Caco-2 (cell line): Measurements from ENCODE around the gene CD40. TPM values are rescaled to one million over a fixed set of nuclear protein-coding genes. Genes with fewer than 3 reads are reported as not detected.

ENCODE experiments used
- BruUV-seq: library from RNA; stranded (reverse); fragments of 400-500 nt; replicated peaks from 2 replicates; lab custom pipeline; 2021; lab: Mats Ljungman, UMichigan
- CTCF ChIA-PET: fragments of 300-600 bp; sonication (Branson Sonifier 250); formaldehyde crosslinking; loops from one replicate; lab custom pipeline; 2022; ENCODE audit warnings: antibody characterized with exemption; lab: Charles Lee
- POLR2A ChIA-PET: fragments of 300-600 bp; sonication (Branson Sonifier 250); formaldehyde crosslinking; loops from one replicate; lab custom pipeline; 2022; ENCODE audit warnings: antibody characterized with exemption; lab: Charles Lee
- DNase-seq, 2 experiments: peaks; one replicate each; pipeline versions ENCODE4 v3.0.0 to v3.0.0-alpha.2; 2020 to 2022
- H3K27me3 ChIP-seq: replicated peaks from 2 replicates; pipeline ENCODE4 v1.6.0; 2011; ENCODE audit warnings: low read length; ENCODE audit not compliant: control insufficient read depth, insufficient read depth
- H3K36me3 ChIP-seq: 2 replicates; pipeline ENCODE4 v1.5.1; 2011; ENCODE audit warnings: low read length; ENCODE audit not compliant: control insufficient read depth, insufficient read depth
- H3K4me1 ChIP-seq: fragments of 250-450 bp; sonication (Bioruptor Pico); 2 replicates; pipeline ENCODE4 v1.5.1; 2020; ENCODE audit warnings: mild to moderate bottlenecking
- H3K4me3 ChIP-seq: 2 replicates; pipeline ENCODE4 v1.5.1; 2011; ENCODE audit warnings: low read depth, mild to moderate bottlenecking, control low read depth, low read length
- H3K9me3 ChIP-seq: fragments of 250-450 bp; sonication (Bioruptor Pico); 2 replicates; pipeline ENCODE4 v1.5.1; 2020; ENCODE audit warnings: mild to moderate bottlenecking, moderate library complexity
- H3K27ac Mint-ChIP-seq: one replicate; pipeline ENCODE4 v1.8.0; 2022; ENCODE audit warnings: mixed read lengths; ENCODE audit not compliant: unreplicated experiment
- H3K27me3 Mint-ChIP-seq: one replicate; pipeline ENCODE4 v1.8.0; 2022; ENCODE audit warnings: mixed read lengths; ENCODE audit not compliant: insufficient read depth, unreplicated experiment
- H3K36me3 Mint-ChIP-seq: one replicate; pipeline ENCODE4 v1.8.0; 2022; ENCODE audit warnings: mild to moderate bottlenecking, mixed read lengths; ENCODE audit not compliant: insufficient read depth, unreplicated experiment
- H3K4me1 Mint-ChIP-seq: one replicate; pipeline ENCODE4 v1.8.0; 2022; ENCODE audit warnings: low read depth, mixed read lengths; ENCODE audit not compliant: unreplicated experiment
- H3K4me3 Mint-ChIP-seq: one replicate; pipeline ENCODE4 v1.8.0; 2022; ENCODE audit warnings: mild to moderate bottlenecking, moderate library complexity, mixed read lengths; ENCODE audit not compliant: unreplicated experiment
- H3K9me3 Mint-ChIP-seq: one replicate; pipeline ENCODE4 v1.8.0; 2022; ENCODE audit warnings: mixed read lengths; ENCODE audit not compliant: unreplicated experiment
- intact Hi-C: fragments of 100-400 bp; cut with micrococcal nuclease; formaldehyde crosslinking; loops from one replicate; pipeline ENCODE4 v1.10.0; 2022; ENCODE audit not compliant: unreplicated experiment
- total RNA-seq: library from RNA; stranded (reverse); gene quantifications from 2 replicates; pipeline ENCODE4 v1.2.3, GENCODE V29; 2022
- TF ChIP-seq, protein P1 (sequence below), 2 experiments: fragments of 200-600 bp in 1 of 2; IDR thresholded peaks; 1 replicate in 1 of 2; 2 replicates in 1 of 2; pipeline versions ENCODE4 v1.5.1 to v1.8.0; 2011 to 2022; ENCODE audit warnings: antibody characterized with exemption in 1 of 2, control low read depth in 1 of 2, inconsistent platforms in 1 of 2, low read depth in 1 of 2, low read length in 1 of 2, mild to moderate bottlenecking in 1 of 2, moderate library complexity in 1 of 2; ENCODE audit not compliant: insufficient read depth in 1 of 2, severe bottlenecking in 1 of 2, unreplicated experiment in 1 of 2

Gene CD40
- total RNA-seq, 1 experiment from 2014 or later = not detected

DNA sequence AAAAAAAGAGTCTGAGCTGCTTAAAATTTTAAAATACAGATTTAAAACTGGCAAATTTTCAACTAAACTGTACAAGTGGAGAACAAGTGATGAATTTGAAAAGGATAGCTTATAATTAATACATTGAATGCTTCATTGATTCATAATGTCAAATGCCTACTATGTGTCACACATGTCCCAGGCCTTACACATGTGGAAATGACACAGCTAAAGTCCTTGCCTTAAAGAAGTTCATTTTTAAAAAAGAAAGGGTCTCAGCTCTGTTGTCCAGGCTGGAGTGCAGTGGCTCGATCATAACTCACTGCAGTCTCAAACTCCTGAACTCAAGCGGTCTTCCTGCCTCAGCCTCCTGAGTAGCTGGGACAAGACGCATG lies 33.3 kb upstream of the CD40 start:
- intact Hi-C loops = loop anchor here (1.0 kb wide), 1 partner anchor 112 kb away; the partner anchor contains the start of gene ZNF335
- DNase-seq = no peak
- no peaks in the 10 kb centered on the region for H3K9me3 Mint-ChIP-seq
- no TSS peak for BruUV-seq
- POLR2A ChIA-PET = interaction anchor here (0.7 kb wide), 1 partner anchor 115 kb away, joined by 4 read pairs; no protein-coding TSS in a partner anchor
- H3K4me3 ChIP-seq = no peak overlapping the region
- CTCF ChIA-PET = interaction anchor here (1.1 kb wide), 1 partner anchor 76 kb away, joined by 3 read pairs; the partner anchor contains the start of gene MMP9
- H3K9me3 ChIP-seq = no peaks in the 10 kb centered on the region
- no peak overlapping the region for H3K4me3 Mint-ChIP-seq
- peaks cover 8% of the 10 kb centered on the region for H3K36me3 Mint-ChIP-seq
- no peaks in the 10 kb centered on the region for H3K36me3 ChIP-seq
- H3K4me1 ChIP-seq = peaks cover 30% of the 10 kb centered on the region
- H3K27ac Mint-ChIP-seq = peak overlapping the region; percentile 4
- H3K27me3 Mint-ChIP-seq = no peaks in the 10 kb centered on the region
- no peaks in the 10 kb centered on the region for H3K27me3 ChIP-seq
- H3K4me1 Mint-ChIP-seq = peaks cover 33% of the 10 kb centered on the region
- TF ChIP-seq, protein P1, sequence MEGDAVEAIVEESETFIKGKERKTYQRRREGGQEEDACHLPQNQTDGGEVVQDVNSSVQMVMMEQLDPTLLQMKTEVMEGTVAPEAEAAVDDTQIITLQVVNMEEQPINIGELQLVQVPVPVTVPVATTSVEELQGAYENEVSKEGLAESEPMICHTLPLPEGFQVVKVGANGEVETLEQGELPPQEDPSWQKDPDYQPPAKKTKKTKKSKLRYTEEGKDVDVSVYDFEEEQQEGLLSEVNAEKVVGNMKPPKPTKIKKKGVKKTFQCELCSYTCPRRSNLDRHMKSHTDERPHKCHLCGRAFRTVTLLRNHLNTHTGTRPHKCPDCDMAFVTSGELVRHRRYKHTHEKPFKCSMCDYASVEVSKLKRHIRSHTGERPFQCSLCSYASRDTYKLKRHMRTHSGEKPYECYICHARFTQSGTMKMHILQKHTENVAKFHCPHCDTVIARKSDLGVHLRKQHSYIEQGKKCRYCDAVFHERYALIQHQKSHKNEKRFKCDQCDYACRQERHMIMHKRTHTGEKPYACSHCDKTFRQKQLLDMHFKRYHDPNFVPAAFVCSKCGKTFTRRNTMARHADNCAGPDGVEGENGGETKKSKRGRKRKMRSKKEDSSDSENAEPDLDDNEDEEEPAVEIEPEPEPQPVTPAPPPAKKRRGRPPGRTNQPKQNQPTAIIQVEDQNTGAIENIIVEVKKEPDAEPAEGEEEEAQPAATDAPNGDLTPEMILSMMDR (IDR thresholded peaks at IDR 0.05; ENCODE audit: insufficient read depth in 1 of 2, low read depth in 1 of 2, low read length in 1 of 2, severe bottlenecking in 1 of 2, unreplicated experiment in 1 of 2) = no peak

DNA sequence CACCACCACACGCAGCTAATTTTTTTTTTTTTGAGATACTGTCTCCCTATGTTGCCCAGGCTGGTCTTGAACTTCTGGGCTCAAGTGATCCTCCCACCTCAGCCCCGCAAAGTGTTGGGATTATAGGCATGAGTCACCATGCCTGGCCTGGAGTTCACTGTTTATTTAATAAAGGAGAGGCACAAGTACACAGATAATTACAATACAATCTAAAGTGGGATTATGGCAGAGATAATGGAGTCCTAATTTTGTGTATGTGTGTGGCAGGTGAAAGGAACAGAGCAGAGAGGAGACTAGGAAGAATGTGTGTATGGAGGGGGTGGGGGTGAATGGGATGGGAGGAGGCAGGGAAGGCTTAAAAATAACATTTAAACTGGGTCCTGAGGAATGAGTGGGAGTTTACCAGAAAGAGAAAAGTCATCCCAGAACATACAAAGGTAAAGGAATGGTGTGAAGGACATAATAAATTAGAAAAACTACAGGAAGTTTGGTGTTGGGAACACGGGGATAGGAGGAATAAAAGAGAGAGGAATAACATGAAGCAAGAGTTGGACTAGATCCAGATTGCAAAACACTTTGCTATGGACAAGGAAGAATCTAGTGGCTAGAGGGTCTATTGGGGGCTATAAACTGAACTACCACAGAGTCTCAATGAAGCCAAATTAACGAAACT lies 32.8 kb upstream of the CD40 start:
- TF ChIP-seq, protein P1 (IDR thresholded peaks at IDR 0.05; ENCODE audit: insufficient read depth in 1 of 2, low read depth in 1 of 2, low read length in 1 of 2, severe bottlenecking in 1 of 2, unreplicated experiment in 1 of 2) = no peak
- Mint-ChIP-seq H3K4me1 (peaks cover 38% of the 10 kb centered on the region), H3K4me3 (peak overlapping the region; percentile 9), H3K27ac (peak overlapping the region; percentile 4), H3K9me3 (no peaks in the 10 kb centered on the region), H3K27me3 (no peaks in the 10 kb centered on the region), H3K36me3 (peaks cover 12% of the 10 kb centered on the region)
- no TSS peak for BruUV-seq
- Histone ChIP-seq H3K4me1 (peaks cover 30% of the 10 kb centered on the region), H3K9me3 (no peaks in the 10 kb centered on the region), H3K36me3 (no peaks in the 10 kb centered on the region), H3K4me3 (no peak overlapping the region), H3K27me3 (no peaks in the 10 kb centered on the region)
- ChIA-PET CTCF (interaction anchor here (1.1 kb wide), 1 partner anchor 77 kb away, joined by 3 read pairs; the partner anchor contains the start of gene MMP9), POLR2A (no interaction called here)
- peak; percentile 72 to 77 for DNase-seq
- intact Hi-C loops = loop anchor here (1.0 kb wide), 1 partner anchor 113 kb away; the partner anchor contains the start of gene ZNF335

DNA sequence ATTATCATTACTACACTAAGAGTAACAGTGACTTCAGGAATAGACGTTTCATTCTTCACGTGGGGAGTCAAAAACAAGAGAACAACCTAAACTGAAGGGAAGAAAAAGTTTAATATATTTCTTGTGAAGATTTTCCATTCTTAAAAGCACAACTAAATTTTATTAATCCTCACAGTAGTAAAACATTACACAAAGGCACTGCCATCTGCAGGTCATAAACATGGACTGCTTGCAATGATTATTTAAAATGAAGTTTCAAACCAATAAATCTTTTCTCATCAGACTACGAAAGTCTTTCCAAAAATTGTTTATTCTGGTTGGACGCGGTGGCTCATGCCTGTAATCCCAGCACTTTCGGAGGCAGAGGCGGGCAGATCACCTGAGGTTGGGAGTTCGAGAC lies 31.0 kb upstream of the CD40 start:
- peaks cover 40% of the 10 kb centered on the region for H3K4me1 Mint-ChIP-seq
- ChIA-PET CTCF (no interaction called here), POLR2A (no interaction called here)

More for the DNA sequence above, 31.0 kb upstream of the CD40 start:
- Histone ChIP-seq H3K9me3 (no peaks in the 10 kb centered on the region), H3K27me3 (no peaks in the 10 kb centered on the region), H3K36me3 (no peaks in the 10 kb centered on the region), H3K4me3 (no peak overlapping the region), H3K4me1 (peaks cover 30% of the 10 kb centered on the region)
- intact Hi-C loops = loop anchor here (2.0 kb wide), 1 partner anchor 64 kb away; no protein-coding TSS in a partner anchor
- H3K36me3 Mint-ChIP-seq = peaks cover 18% of the 10 kb centered on the region
- BruUV-seq = no TSS peak
- H3K27me3 Mint-ChIP-seq = no peaks in the 10 kb centered on the region
- peak overlapping the region; percentile 12 for H3K4me3 Mint-ChIP-seq
- H3K9me3 Mint-ChIP-seq = no peaks in the 10 kb centered on the region
- DNase-seq = no peak
- no peak overlapping the region for H3K27ac Mint-ChIP-seq
- TF ChIP-seq, protein P1 (IDR thresholded peaks at IDR 0.05; ENCODE audit: insufficient read depth in 1 of 2, low read depth in 1 of 2, low read length in 1 of 2, severe bottlenecking in 1 of 2, unreplicated experiment in 1 of 2) = peak; percentile 37 to 40
